Naive thymus-derived CD8-positive, alpha-beta T cell (primary cell): ENCODE measurements around the gene ANKS1B. TPM values are rescaled to one million over a fixed set of nuclear protein-coding genes. Genes with fewer than 3 reads are reported as not detected.

Source experiments
- ATAC-seq, 2 donors: fragments of 150-1000 bp; cut with Tn5 transposase in 1 of 2; sonication (Bioruptor Pico), chemical (Tn5 transposase) in 1 of 2; 1 replicate in 1 of 2; 2 replicates in 1 of 2; pipeline ENCODE4 v1.10.0; 2021; ENCODE audit warnings: mild to moderate bottlenecking in 2 of 2, moderate library complexity in 2 of 2
- POLR2A ChIA-PET: fragments of 350-600 bp; sonication (Branson Sonifier 250); formaldehyde crosslinking; loops from one replicate; lab custom pipeline; 2021; ENCODE audit warnings: antibody characterized with exemption; lab: Charles Lee
- DNase-seq, 10 donors: peaks; one replicate each; pipeline versions ENCODE4 v3.0.0 to v3.0.0-alpha.2; 2020 to 2022
- H3K27ac Mint-ChIP-seq, 10 donors: one replicate each; pipeline ENCODE4 v1.8.0; 2020 to 2022; ENCODE audit warnings: mild to moderate bottlenecking in 10 of 10, mixed read lengths in 10 of 10, moderate library complexity in 4 of 10, inconsistent platforms in 1 of 10
- H3K27me3 Mint-ChIP-seq, 5 donors: one replicate each; pipeline ENCODE4 v1.8.0; 2021 to 2022; ENCODE audit warnings: mixed read lengths in 5 of 5
- H3K36me3 Mint-ChIP-seq, 3 donors: one replicate each; pipeline ENCODE4 v1.8.0; 2020 to 2022; ENCODE audit warnings: mixed read lengths in 3 of 3, mild to moderate bottlenecking in 2 of 3, inconsistent platforms in 1 of 3
- H3K4me1 Mint-ChIP-seq, 4 donors: one replicate each; pipeline ENCODE4 v1.8.0; 2021 to 2022; ENCODE audit warnings: mixed read lengths in 4 of 4
- H3K4me3 Mint-ChIP-seq, 10 donors: one replicate each; pipeline ENCODE4 v1.8.0; 2020 to 2022; ENCODE audit warnings: mild to moderate bottlenecking in 10 of 10, mixed read lengths in 10 of 10, moderate library complexity in 6 of 10, inconsistent platforms in 1 of 10
- H3K9me3 Mint-ChIP-seq, 9 donors: one replicate each; pipeline ENCODE4 v1.8.0; 2020 to 2022; ENCODE audit warnings: mixed read lengths in 9 of 9, mild to moderate bottlenecking in 3 of 9, inconsistent platforms in 1 of 9, moderate library complexity in 1 of 9
- polyA plus RNA-seq, 3 donors: library from polyadenylated mRNA; unstranded; fragments of 300-500 nt; fragmentation: Illumina TruSeq; gene quantifications; one replicate each; pipeline ENCODE4 v1.2.3, GENCODE V29; 2021
- total RNA-seq, 8 experiments: library from RNA in 2 of 8; stranded (reverse) in 2 of 8; gene quantifications; one replicate each; pipeline ENCODE4 v1.2.3 and lab custom pipeline; 2021 to 2026

ANKS1B gene
- total and polyA plus RNA-seq, 5 experiments from 2014 or later, result not detected

GRCh38 chr12:99911081-99911480, 73.7 kb downstream of the ANKS1B start:
- POLR2A ChIA-PET, result no interaction called here
- Mint-ChIP-seq H3K27ac (no peak overlapping the region), H3K36me3 (no peaks in the 10 kb centered on the region), H3K4me1 (no peaks in the 10 kb centered on the region), H3K4me3 (no peak overlapping the region), H3K27me3 (peaks cover 0 to 5% (median 1%) of the 10 kb centered on the region in 5 donors), H3K9me3 (peaks cover 0 to 9% (median 0%) of the 10 kb centered on the region in 9 donors)
- no peak for ATAC-seq
- no peak for DNase-seq

DNA sequence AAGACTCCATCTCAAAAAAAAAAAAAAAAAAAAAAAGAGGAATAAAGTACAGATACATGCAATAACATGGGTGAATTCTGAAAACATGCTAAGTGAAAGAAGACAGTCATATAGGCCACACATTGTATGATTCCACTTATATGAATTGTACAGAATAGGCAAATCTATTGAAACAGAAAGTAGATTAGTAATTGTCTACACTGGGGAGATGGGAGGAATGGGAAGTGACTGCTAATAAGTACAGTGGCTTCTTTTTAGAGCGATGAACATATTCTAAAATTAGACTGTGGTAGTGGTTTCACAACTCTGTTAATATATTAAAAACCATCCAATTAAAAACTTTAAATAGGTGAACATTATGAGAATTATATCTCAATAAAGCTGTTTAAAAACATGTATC, 74.4 kb downstream of the ANKS1B start:
- Mint-ChIP-seq H3K4me3 (no peak overlapping the region), H3K27ac (no peak overlapping the region), H3K9me3 (peaks cover 0 to 5% (median 0%) of the 10 kb centered on the region in 9 donors), H3K4me1 (no peaks in the 10 kb centered on the region), H3K36me3 (no peaks in the 10 kb centered on the region), H3K27me3 (peaks cover 0 to 4% (median 1%) of the 10 kb centered on the region in 5 donors)
- ATAC-seq (no peak), DNase-seq (no peak)
- POLR2A ChIA-PET, result no interaction called here

- Mint-ChIP-seq H3K4me1 (no peaks in the 10 kb centered on the region), H3K36me3 (no peaks in the 10 kb centered on the region), H3K27me3 (peaks cover 0 to 4% (median 0%) of the 10 kb centered on the region in 5 donors), H3K27ac (no peak overlapping the region), H3K9me3 (peaks cover 0 to 8% (median 0%) of the 10 kb centered on the region in 9 donors), H3K4me3 (no peak overlapping the region)
- DNase-seq, result no peak
- ATAC-seq, result no peak
- POLR2A ChIA-PET, result no interaction called here
Observed at GRCh38 chr12:99906786-99907579, 77.8 kb downstream of the ANKS1B start.

DNA sequence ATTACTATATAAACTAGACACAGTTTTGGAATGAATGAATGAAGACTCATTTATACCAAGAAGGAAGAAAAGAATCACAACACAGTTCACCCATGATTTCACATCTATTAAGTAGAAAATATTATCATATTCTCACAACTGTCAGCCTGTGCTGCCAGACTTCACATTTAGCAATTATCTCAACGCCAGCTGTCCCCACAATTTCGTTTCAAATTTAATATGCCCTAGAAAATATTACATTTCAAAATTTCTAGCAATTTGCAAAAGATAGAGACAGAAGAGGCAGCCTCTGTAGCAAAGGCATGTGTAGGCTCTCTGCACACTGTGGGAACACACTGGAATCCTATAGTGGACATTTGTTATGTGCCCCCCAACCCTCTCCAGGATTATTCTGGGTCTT, 83.6 kb downstream of the ANKS1B start:
- ATAC-seq, result no peak
- H3K4me3 Mint-ChIP-seq, result no peak overlapping the region
- POLR2A ChIA-PET, result no interaction called here
- H3K27ac Mint-ChIP-seq, result no peak overlapping the region
- H3K4me1 Mint-ChIP-seq, result no peaks in the 10 kb centered on the region
- peaks cover 0 to 5% (median 0%) of the 10 kb centered on the region in 5 donors for H3K27me3 Mint-ChIP-seq
- DNase-seq, result no peak
- H3K9me3 Mint-ChIP-seq, result peaks cover 0 to 9% (median 0%) of the 10 kb centered on the region in 9 donors
- no peaks in the 10 kb centered on the region for H3K36me3 Mint-ChIP-seq

DNA sequence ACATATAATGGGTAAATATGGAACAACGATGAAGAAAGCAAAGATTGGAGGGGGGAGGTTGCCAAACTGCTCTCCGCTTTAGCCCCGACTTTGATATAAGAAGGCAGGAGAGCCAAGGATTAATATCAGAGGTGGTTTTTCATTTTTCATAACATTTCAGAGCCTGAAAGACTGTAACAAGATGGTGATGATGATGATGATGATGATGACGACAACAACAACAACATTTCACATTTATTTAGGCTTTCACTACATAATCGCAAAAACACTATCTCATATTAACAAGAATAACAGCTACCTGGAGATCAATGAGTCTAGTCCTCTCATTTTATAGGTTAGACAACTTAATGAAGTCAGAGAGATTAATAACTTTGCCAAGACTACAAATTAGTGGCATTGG, 86.1 kb downstream of the ANKS1B start:
- Mint-ChIP-seq H3K27ac (no peak overlapping the region), H3K4me3 (no peak overlapping the region), H3K9me3 (peaks cover 0 to 14% (median 0%) of the 10 kb centered on the region in 9 donors), H3K27me3 (peaks cover 0 to 5% (median 0%) of the 10 kb centered on the region in 5 donors), H3K4me1 (no peaks in the 10 kb centered on the region), H3K36me3 (no peaks in the 10 kb centered on the region)
- POLR2A ChIA-PET, result no interaction called here
- no peak for ATAC-seq
- no peak for DNase-seq

- Mint-ChIP-seq H3K27ac (no peak overlapping the region), H3K4me3 (no peak overlapping the region), H3K4me1 (no peaks in the 10 kb centered on the region), H3K27me3 (peaks cover 0 to 3% (median 0%) of the 10 kb centered on the region in 5 donors), H3K36me3 (no peaks in the 10 kb centered on the region), H3K9me3 (peaks cover 0 to 9% (median 0%) of the 10 kb centered on the region in 9 donors)
- POLR2A ChIA-PET, result no interaction called here
- DNase-seq (no peak), ATAC-seq (no peak)
Observed at GRCh38 chr12:99879439-99879838, 105.3 kb downstream of the ANKS1B start.

DNA sequence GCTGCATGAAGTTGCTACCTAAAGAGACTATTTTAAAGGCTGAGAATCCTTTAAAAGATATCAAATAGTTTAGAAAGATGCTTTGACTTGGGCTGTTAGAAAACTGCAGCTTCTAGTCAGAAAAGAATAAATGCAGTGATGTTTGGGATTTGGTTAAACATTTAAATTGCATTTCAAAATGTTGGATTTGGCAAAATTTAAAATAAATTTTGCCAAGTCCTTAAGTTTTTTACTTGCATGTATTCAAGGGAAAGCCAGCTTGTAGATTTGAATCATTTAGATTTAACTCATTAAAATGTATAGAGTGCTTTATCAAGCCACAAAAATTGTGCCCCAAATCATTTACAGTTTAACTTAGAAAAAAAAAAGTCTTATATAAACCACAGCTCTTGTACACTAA, 109.7 kb downstream of the ANKS1B start:
- Mint-ChIP-seq H3K27me3 (no peaks in the 10 kb centered on the region), H3K4me1 (no peaks in the 10 kb centered on the region), H3K4me3 (no peak overlapping the region), H3K27ac (no peak overlapping the region), H3K36me3 (no peaks in the 10 kb centered on the region), H3K9me3 (peaks cover 0 to 9% (median 2%) of the 10 kb centered on the region in 9 donors)
- POLR2A ChIA-PET, result no interaction called here
- ATAC-seq (no peak), DNase-seq (no peak)

DNA sequence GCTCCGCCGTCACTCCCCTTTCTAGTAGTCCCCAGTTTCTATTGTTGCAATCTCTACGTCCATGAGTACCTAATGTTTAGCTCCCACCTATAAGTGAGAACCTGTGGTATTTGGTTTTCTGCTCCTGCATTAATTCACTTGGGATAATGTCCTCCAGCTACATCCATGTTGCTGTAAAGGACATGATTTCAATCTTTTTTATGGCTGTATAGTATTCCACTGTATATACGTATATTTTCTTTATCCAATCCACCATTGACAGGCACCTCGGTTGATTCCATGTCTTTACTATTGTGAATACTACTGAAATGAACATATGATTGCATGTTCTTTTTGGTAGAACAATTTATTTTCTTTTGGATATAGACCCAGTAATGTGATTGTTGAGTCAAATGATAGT, 114.7 kb downstream of the ANKS1B start:
- H3K27ac Mint-ChIP-seq, result no peak overlapping the region

GRCh38 chr12:99861731-99862130, 123.0 kb downstream of the ANKS1B start:
- no peaks in the 10 kb centered on the region for H3K27me3 Mint-ChIP-seq
- H3K4me3 Mint-ChIP-seq, result no peak overlapping the region
- POLR2A ChIA-PET, result no interaction called here
- H3K4me1 Mint-ChIP-seq, result no peaks in the 10 kb centered on the region
- no peaks in the 10 kb centered on the region for H3K36me3 Mint-ChIP-seq
- H3K27ac Mint-ChIP-seq, result no peak overlapping the region
- peaks cover 0 to 23% (median 2%) of the 10 kb centered on the region in 9 donors for H3K9me3 Mint-ChIP-seq
- no peak for DNase-seq
- ATAC-seq, result no peak

More for the DNA sequence above, 114.7 kb downstream of the ANKS1B start:
- Mint-ChIP-seq H3K4me3 (no peak overlapping the region), H3K27me3 (no peaks in the 10 kb centered on the region), H3K9me3 (peaks cover 0 to 13% (median 2%) of the 10 kb centered on the region in 9 donors), H3K4me1 (no peaks in the 10 kb centered on the region), H3K36me3 (no peaks in the 10 kb centered on the region)
- no peak for ATAC-seq
- no peak for DNase-seq
- POLR2A ChIA-PET, result no interaction called here

DNA sequence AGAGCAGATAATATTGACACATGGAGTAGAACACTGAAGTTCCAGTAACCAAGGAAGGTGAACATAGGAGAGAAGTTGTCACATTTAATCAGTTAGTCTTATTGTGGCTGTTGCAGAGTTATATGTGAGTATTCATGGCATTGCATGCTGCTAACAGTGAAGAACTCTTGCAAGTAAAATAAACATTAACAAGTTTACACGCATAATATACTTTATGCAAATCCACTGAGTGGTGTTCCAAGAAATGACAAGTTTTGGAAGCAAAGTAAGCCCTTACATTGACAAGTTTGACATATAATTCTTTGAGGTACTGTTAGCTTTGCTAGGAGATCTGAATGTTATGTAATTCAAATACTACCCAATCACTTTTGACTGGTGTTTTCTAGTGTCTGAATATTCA, 125.6 kb downstream of the ANKS1B start:
- peaks cover 0 to 31% (median 5%) of the 10 kb centered on the region in 9 donors for H3K9me3 Mint-ChIP-seq
- no peaks in the 10 kb centered on the region for H3K27me3 Mint-ChIP-seq
- no peak overlapping the region for H3K27ac Mint-ChIP-seq
- H3K4me3 Mint-ChIP-seq, result no peak overlapping the region
- no peaks in the 10 kb centered on the region for H3K36me3 Mint-ChIP-seq
- DNase-seq, result no peak
- POLR2A ChIA-PET, result no interaction called here
- no peaks in the 10 kb centered on the region for H3K4me1 Mint-ChIP-seq
- no peak for ATAC-seq

GRCh38 chr12:99852666-99853065, 132.1 kb downstream of the ANKS1B start:
- POLR2A ChIA-PET, result no interaction called here
- no peak for ATAC-seq
- H3K4me1 Mint-ChIP-seq, result no peaks in the 10 kb centered on the region

GRCh38 chr12:99847936-99848335, 136.8 kb downstream of the ANKS1B start:
- H3K4me1 Mint-ChIP-seq, result no peaks in the 10 kb centered on the region
- POLR2A ChIA-PET, result no interaction called here
- H3K4me3 Mint-ChIP-seq, result no peak overlapping the region
- H3K9me3 Mint-ChIP-seq, result peaks cover 0 to 16% (median 3%) of the 10 kb centered on the region in 9 donors
- ATAC-seq (no peak), DNase-seq (no peak)
- H3K27ac Mint-ChIP-seq, result no peak overlapping the region
- peaks cover 0 to 2% (median 0%) of the 10 kb centered on the region in 3 donors for H3K36me3 Mint-ChIP-seq
- H3K27me3 Mint-ChIP-seq, result peaks cover 0 to 9% (median 0%) of the 10 kb centered on the region in 5 donors

More at GRCh38 chr12:99852666-99853065, 132.1 kb downstream of the ANKS1B start:
- peaks cover 0 to 26% (median 5%) of the 10 kb centered on the region in 9 donors for H3K9me3 Mint-ChIP-seq
- peaks cover 0 to 2% (median 0%) of the 10 kb centered on the region in 3 donors for H3K36me3 Mint-ChIP-seq
- no peak for DNase-seq
- H3K27me3 Mint-ChIP-seq, result peaks cover 0 to under 1% (median 0%) of the 10 kb centered on the region in 5 donors
- no peak overlapping the region for H3K4me3 Mint-ChIP-seq
- H3K27ac Mint-ChIP-seq, result no peak overlapping the region

- DNase-seq, result no peak
- Mint-ChIP-seq H3K9me3 (no peaks in the 10 kb centered on the region), H3K27ac (no peak overlapping the region), H3K27me3 (no peaks in the 10 kb centered on the region), H3K4me1 (no peaks in the 10 kb centered on the region), H3K4me3 (no peak overlapping the region), H3K36me3 (no peaks in the 10 kb centered on the region)
- ATAC-seq, result no peak
- POLR2A ChIA-PET, result no interaction called here
Observed at GRCh38 chr12:99834710-99835109, 150.0 kb downstream of the ANKS1B start.
